ENCODE results near the gene WNT16. TPM values are rescaled to one million over a fixed set of nuclear protein-coding genes. Genes with fewer than 3 reads are reported as not detected.

WNT16 gene
- total RNA-seq, 1 donor: under 0.01 TPM

- no peak overlapping the region for H3K4me3 ChIP-seq (ENCODE audit: low read depth, low read length)
- no peak for DNase-seq (ENCODE audit: low read depth)
- TF ChIP-seq, protein P1, sequence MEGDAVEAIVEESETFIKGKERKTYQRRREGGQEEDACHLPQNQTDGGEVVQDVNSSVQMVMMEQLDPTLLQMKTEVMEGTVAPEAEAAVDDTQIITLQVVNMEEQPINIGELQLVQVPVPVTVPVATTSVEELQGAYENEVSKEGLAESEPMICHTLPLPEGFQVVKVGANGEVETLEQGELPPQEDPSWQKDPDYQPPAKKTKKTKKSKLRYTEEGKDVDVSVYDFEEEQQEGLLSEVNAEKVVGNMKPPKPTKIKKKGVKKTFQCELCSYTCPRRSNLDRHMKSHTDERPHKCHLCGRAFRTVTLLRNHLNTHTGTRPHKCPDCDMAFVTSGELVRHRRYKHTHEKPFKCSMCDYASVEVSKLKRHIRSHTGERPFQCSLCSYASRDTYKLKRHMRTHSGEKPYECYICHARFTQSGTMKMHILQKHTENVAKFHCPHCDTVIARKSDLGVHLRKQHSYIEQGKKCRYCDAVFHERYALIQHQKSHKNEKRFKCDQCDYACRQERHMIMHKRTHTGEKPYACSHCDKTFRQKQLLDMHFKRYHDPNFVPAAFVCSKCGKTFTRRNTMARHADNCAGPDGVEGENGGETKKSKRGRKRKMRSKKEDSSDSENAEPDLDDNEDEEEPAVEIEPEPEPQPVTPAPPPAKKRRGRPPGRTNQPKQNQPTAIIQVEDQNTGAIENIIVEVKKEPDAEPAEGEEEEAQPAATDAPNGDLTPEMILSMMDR (IDR thresholded peaks at IDR 0.05; ENCODE audit: insufficient read depth, low read depth, low read length): no peak
Observed at GRCh38 chr7:121376979-121377378, 48.2 kb downstream of the WNT16 start.

DNA sequence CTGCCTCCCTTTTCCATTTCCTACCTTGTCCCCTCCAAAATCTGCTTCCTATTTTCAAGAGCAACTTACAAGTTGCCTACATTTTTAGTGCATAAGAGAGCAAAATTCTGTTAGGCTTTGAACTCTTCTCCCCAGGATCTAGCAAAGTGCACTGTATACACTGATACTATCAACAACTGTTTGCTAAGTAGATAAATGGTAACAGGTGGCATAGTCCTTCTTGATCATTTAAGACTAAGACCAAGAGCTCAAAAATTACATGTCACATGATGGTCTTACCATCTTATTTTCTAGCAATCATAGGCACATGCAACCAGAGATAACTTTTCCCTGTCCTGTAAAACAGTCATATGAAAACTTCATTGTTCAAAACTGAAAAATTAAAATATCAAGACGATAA, 51.1 kb downstream of the WNT16 start:
- H3K4me3 ChIP-seq (ENCODE audit: low read depth, low read length): no peak overlapping the region
- DNase-seq (ENCODE audit: low read depth): no peak
- TF ChIP-seq, protein P1 (IDR thresholded peaks at IDR 0.05; ENCODE audit: insufficient read depth, low read depth, low read length): no peak

DNA sequence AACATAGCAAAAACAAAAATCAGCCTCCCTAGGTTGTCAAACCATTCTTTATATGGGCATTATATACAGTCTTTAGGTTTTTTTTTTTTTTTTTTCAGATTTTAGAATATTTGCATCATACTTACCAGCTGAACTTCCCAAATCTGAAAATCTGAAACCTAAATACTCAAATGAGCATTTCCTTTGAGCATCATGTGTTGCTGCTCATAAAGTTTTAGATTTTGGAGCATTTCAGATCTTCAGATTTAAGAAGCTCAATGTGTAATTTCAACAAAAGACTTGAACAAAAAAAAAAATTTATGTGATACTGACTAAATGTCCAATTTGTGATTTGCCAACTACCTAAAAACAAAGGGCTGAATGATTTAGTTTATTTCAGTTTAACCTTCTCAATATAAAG, 53.7 kb downstream of the WNT16 start:
- no peak for DNase-seq (ENCODE audit: low read depth)
- H3K4me3 ChIP-seq (ENCODE audit: low read depth, low read length): no peak overlapping the region
- TF ChIP-seq, protein P1 (IDR thresholded peaks at IDR 0.05; ENCODE audit: insufficient read depth, low read depth, low read length): no peak

DNA sequence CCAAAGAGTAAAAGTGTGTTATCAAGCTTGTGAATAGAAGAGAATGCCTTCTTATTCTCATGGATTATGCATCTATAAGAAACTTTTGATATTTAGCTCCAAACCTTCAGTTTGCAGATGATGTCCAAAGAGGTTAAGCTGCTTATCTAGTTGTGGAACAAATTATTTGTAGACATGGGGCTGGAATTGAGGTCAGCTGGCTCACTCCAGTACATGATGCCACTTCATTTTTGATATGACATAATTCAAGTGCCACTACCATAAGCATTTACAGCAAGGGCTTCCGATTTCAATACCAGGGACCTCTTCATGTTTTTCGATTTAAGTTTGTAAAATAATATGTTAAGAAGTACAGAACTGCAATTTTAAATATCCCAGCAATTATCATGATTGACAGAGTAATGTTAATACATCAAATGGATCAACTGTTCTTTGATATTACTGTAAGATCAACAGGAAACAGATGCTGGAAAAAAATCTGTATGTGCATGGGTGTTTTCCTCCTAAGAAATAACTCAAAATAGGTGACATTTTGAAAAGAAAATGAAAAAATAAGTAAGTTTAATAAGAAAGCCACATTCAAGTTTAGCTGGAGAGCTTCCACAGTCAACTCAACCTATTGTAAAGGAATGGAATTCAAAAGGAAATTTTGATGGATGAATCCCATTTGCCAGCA, 54.6 kb downstream of the WNT16 start:
- H3K4me3 ChIP-seq (ENCODE audit: low read depth, low read length): no peak overlapping the region
- TF ChIP-seq, protein P1 (IDR thresholded peaks at IDR 0.05; ENCODE audit: insufficient read depth, low read depth, low read length): no peak
- no peak for DNase-seq (ENCODE audit: low read depth)

- TF ChIP-seq, protein P1 (IDR thresholded peaks at IDR 0.05; ENCODE audit: insufficient read depth, low read depth, low read length): no peak
- no peak for DNase-seq (ENCODE audit: low read depth)
- no peak overlapping the region for H3K4me3 ChIP-seq (ENCODE audit: low read depth, low read length)
Observed at GRCh38 chr7:121384265-121384664, 55.5 kb downstream of the WNT16 start.

DNA sequence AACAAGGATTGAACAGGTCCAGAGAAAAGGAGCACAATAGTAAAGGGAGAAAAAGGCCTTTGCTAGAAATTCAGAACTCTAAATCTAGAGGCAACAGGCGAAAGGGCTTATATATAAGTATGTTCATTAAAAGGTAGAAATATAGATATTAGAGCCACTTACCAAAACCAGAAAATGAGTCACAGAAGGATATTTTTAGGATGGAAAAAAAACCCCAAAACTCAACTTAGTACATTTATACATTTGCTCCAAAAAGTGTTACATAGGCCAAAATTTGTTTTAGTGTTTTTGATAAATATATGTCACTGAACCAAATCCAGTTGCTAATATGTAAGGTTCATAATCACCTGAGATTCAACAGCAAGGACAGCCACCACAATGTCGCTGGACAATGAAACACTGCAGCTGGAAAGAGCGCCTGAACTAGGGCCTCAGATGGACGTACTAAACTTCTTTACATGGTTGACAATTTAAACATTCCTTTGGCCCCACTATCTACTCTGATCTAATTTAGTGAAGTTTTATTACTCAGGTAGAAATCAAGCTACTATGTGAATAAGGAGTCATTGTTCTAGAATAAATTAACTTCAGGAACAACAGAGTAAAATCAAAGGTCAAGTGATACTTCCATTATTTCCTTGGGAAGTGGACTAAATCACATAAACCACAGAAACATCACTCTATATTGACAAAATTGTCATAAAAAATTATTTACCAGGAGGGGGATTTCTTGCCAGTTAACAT, 56.4 kb downstream of the WNT16 start:
- no peak for DNase-seq (ENCODE audit: low read depth)
- TF ChIP-seq, protein P1 (IDR thresholded peaks at IDR 0.05; ENCODE audit: insufficient read depth, low read depth, low read length): no peak
- H3K4me3 ChIP-seq (ENCODE audit: low read depth, low read length): no peak overlapping the region

All from fibroblast of villous mesenchyme (primary cell).